A549 (cell line): ENCODE data around the gene ABCG4. TPM values are rescaled to one million over a fixed set of nuclear protein-coding genes. Genes with fewer than 3 reads are reported as not detected.

ENCODE experiments used
- ATAC-seq, 2 experiments: fragments of 200-7000 bp in 1 of 2; fragments of >200 bp in 1 of 2; cut with Nextera tagmentation in 1 of 2; cut with Tn5 transposase in 1 of 2; 3 replicates each; pipeline versions ENCODE4 v1.8.0 to v1.9.1; 2018 to 2020; ENCODE audit warnings: mild to moderate bottlenecking in 1 of 2, moderate library complexity in 1 of 2
- CTCF ChIA-PET: fragments of 300-600 bp; sonication (Branson Sonifier 250); formaldehyde crosslinking; extraction: SDS; loops from one replicate; lab custom pipeline; 2021; ENCODE audit warnings: antibody characterized with exemption, inconsistent platforms; lab: Yijun Ruan, JAX
- POLR2A ChIA-PET: fragments of 350-600 bp; formaldehyde crosslinking; extraction: SDS; loops from one replicate; lab custom pipeline; 2021; ENCODE audit warnings: antibody characterized with exemption, inconsistent platforms; lab: Yijun Ruan, JAX
- DNase-seq, 2 experiments: peaks; one replicate each; pipeline versions ENCODE4 v3.0.0 to v3.0.0-alpha.2; 2011 to 2016; ENCODE audit warnings: low read depth in 1 of 2, low spot score in 1 of 2
- FAIRE-seq: peaks from 2 replicates; lab custom pipeline; 2011; peaks lifted over from hg19 to GRCh38; lab: Jason Lieb, UNC
- H3K27ac ChIP-seq, 2 experiments: fragments of >200 bp; sonication (Bioruptor Twin); formaldehyde crosslinking; 3 replicates each; pipeline ENCODE4 v1.5.1; 2016 to 2017
- H3K4me1 ChIP-seq: fragments of >200 bp; sonication (Bioruptor Twin); formaldehyde crosslinking; 3 replicates; pipeline ENCODE4 v1.6.1; 2016
- H3K4me2 ChIP-seq: fragments of >200 bp; sonication (Bioruptor Twin); formaldehyde crosslinking; 3 replicates; pipeline ENCODE4 v1.6.1; 2016
- H3K4me3 ChIP-seq: fragments of >200 bp; sonication (Bioruptor Twin); formaldehyde crosslinking; 3 replicates; pipeline ENCODE4 v1.5.1; 2016
- H3K9me3 ChIP-seq: fragments of >200 bp; sonication (Bioruptor Twin); formaldehyde crosslinking; 3 replicates; pipeline ENCODE4 v1.6.1; 2016
- BHLHE40 ChIP-seq: IDR thresholded peaks from 2 replicates; pipeline ENCODE4 v1.6.1; 2012; ENCODE audit warnings: low read depth, low read length, inconsistent platforms
- CBX2 ChIP-seq: fragments of 200-600 bp; sonication (generic); IDR thresholded peaks from 2 replicates; pipeline ENCODE4 v1.6.1; 2016; ENCODE audit warnings: low read depth, mild to moderate bottlenecking, borderline replicate concordance
- CHD4 ChIP-seq: fragments of 200-600 bp; sonication (generic); IDR thresholded peaks from 2 replicates; pipeline ENCODE4 v1.6.1; 2016; ENCODE audit warnings: antibody characterized with exemption, mild to moderate bottlenecking, borderline replicate concordance
- EHMT2 ChIP-seq: fragments of 200-600 bp; sonication (generic); IDR thresholded peaks from 2 replicates; pipeline ENCODE4 v1.6.1; 2016; ENCODE audit warnings: antibody characterized with exemption, low read depth, mild to moderate bottlenecking, moderate library complexity
- EP300 ChIP-seq, 2 experiments: fragments of >200 bp; sonication (Bioruptor Twin); formaldehyde crosslinking; IDR thresholded peaks; 2 replicates in 1 of 2; 3 replicates in 1 of 2; pipeline ENCODE4 v1.6.1; 2016 to 2017
- ESRRA ChIP-seq: fragments of 150-350 bp; IDR thresholded peaks from 2 replicates; pipeline ENCODE4 v1.6.1; 2014; ENCODE audit warnings: mild to moderate bottlenecking, low read length, borderline replicate concordance
- FOSB ChIP-seq: fragments of 250-450 bp; sonication (Bioruptor Pico); IDR thresholded peaks from 2 replicates; pipeline ENCODE4 v1.5.0; 2020; ENCODE audit warnings: mild to moderate bottlenecking, moderate library complexity
- FOXS1 ChIP-seq: fragments of 250-450 bp; sonication (Bioruptor Pico); IDR thresholded peaks from 2 replicates; pipeline ENCODE4 v1.5.0; 2020; ENCODE audit warnings: mild to moderate bottlenecking, moderate library complexity
- JUNB ChIP-seq: fragments of >200 bp; sonication (Bioruptor Twin); formaldehyde crosslinking; IDR thresholded peaks from 2 replicates; pipeline ENCODE4 v1.6.1; 2016
- MAFK ChIP-seq: fragments of 450-650 bp; IDR thresholded peaks from 2 replicates; pipeline ENCODE4 v1.6.1; 2014; ENCODE audit not compliant: partially characterized antibody
- NR3C1 ChIP-seq: fragments of >200 bp; sonication (Bioruptor Twin); formaldehyde crosslinking; IDR thresholded peaks from 3 replicates; pipeline ENCODE4 v1.6.1; 2017
- POLR2A ChIP-seq: IDR thresholded peaks from 2 replicates; pipeline ENCODE4 v1.6.1; 2012; ENCODE audit warnings: mild to moderate bottlenecking, low read length
- POLR2AphosphoS2 ChIP-seq: conservative IDR thresholded peaks from 2 replicates; pipeline ENCODE4 v1.6.1; 2012; ENCODE audit warnings: low read length, improper control_type of control experiment, inconsistent platforms
- RARB ChIP-seq: fragments of 250-450 bp; sonication (Bioruptor Pico); IDR thresholded peaks from 2 replicates; pipeline ENCODE4 v1.8.0; 2021; ENCODE audit warnings: mild to moderate bottlenecking, moderate library complexity
- RCOR1 ChIP-seq: fragments of 150-350 bp; IDR thresholded peaks from 2 replicates; pipeline ENCODE4 v1.6.1; 2014; ENCODE audit warnings: antibody characterized with exemption, low read length, low read depth
- RNF2 ChIP-seq: fragments of 200-600 bp; sonication (generic); IDR thresholded peaks from 2 replicates; pipeline ENCODE4 v1.6.1; 2016; ENCODE audit warnings: low read depth, mild to moderate bottlenecking, antibody characterized with exemption, moderate library complexity, borderline replicate concordance
- SMC3 ChIP-seq: fragments of >200 bp; sonication (Bioruptor Twin); formaldehyde crosslinking; IDR thresholded peaks from 3 replicates; pipeline ENCODE4 v1.6.1; 2018; ENCODE audit warnings: inconsistent platforms
- TP53 ChIP-seq: fragments of 250-450 bp; sonication (Bioruptor Pico); IDR thresholded peaks from 2 replicates; pipeline ENCODE4 v1.5.0; 2021; ENCODE audit warnings: mild to moderate bottlenecking, moderate library complexity
- ZSCAN20 ChIP-seq: fragments of 250-450 bp; sonication (Bioruptor Pico); IDR thresholded peaks from 2 replicates; pipeline ENCODE4 v1.8.0; 2022; ENCODE audit warnings: mild to moderate bottlenecking, moderate library complexity
- WGBS: methylation state at CpG from one replicate; pipeline ENCODE4 v1.1.6; 2017; ENCODE audit errors: missing lambda C conversion rate; 5-methylcytosine and 5-hydroxymethylcytosine counted together
- polyA plus RNA-seq, 4 experiments: library from polyadenylated mRNA; depleted of rRNA in 3 of 4; stranded (reverse); fragments of >200 nt; fragmentation: RNase III in 1 of 4; extraction: RNeasy Plus Mini Kit Qiagen cat#74134 plus additional on column Dnase treatment in 1 of 4; gene quantifications; 2 replicates in 3 of 4; 3 replicates in 1 of 4; pipeline ENCODE4 v1.2.3, GENCODE V29; 2011 to 2017
- TF ChIP-seq, protein P1 (sequence below): IDR thresholded peaks from 2 replicates; pipeline ENCODE4 v1.6.1; 2012
- TF ChIP-seq, protein P2 (sequence below): fragments of >200 bp; sonication (Bioruptor Twin); formaldehyde crosslinking; IDR thresholded peaks from 3 replicates; pipeline ENCODE4 v1.5.1; 2016
- TF ChIP-seq, protein P3 (sequence below): fragments of 200-600 bp; sonication (generic); IDR thresholded peaks from 2 replicates; pipeline ENCODE4 v1.6.1; 2016; ENCODE audit warnings: antibody characterized with exemption, mild to moderate bottlenecking, moderate library complexity
- TF ChIP-seq, protein P4 (sequence below): fragments of >200 bp; sonication (Bioruptor Twin); formaldehyde crosslinking; IDR thresholded peaks from 3 replicates; pipeline ENCODE4 v1.6.1; 2016

Gene ABCG4
- polyA plus RNA-seq, 2 of the 4 experiments (the other 2 are of a cell fraction): 0.10 to 0.44 TPM

DNA sequence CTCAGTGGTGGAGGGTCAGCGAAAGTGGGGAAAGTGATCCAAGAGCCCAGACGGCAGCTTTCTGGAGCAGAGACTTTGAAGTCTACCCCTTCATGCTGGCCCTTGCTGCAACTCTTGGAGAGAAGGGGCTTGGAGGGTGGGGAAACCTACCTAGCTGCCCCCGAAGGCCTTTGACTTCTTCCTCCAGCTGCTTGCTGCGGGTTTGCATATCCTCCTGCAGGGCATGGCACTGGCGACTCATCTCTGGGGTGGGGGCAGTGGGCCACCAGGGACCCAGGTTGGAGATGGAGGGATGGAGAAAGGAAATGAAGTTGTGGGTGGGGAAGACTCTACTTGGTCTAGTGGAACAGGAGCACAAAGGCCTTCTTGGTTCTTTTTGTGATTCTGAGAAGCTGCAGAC is 44.1 kb downstream of the ABCG4 start:
- DNase-seq (no peak), ATAC-seq (no peak), FAIRE-seq (no peak)
- ChIA-PET CTCF (interaction anchor here (2.1 to 2.6 kb wide), 3 partner anchors 24 to 48 kb away, joined by 5 to 10 read pairs (median 6); partner anchors contain the start of gene NLRX1), POLR2A (no interaction called here)
- Histone ChIP-seq H3K9me3 (no peaks in the 10 kb centered on the region), H3K4me1 (no peaks in the 10 kb centered on the region; the same call in 2 of the 3 replicates), H3K4me3 (no peak overlapping the region), H3K4me2 (no peak overlapping the region), H3K27ac (no peak overlapping the region)
- TF ChIP-seq, protein P1, sequence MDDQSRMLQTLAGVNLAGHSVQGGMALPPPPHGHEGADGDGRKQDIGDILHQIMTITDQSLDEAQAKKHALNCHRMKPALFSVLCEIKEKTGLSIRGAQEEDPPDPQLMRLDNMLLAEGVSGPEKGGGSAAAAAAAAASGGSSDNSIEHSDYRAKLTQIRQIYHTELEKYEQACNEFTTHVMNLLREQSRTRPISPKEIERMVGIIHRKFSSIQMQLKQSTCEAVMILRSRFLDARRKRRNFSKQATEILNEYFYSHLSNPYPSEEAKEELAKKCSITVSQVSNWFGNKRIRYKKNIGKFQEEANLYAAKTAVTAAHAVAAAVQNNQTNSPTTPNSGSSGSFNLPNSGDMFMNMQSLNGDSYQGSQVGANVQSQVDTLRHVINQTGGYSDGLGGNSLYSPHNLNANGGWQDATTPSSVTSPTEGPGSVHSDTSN: no peak
- no peak for TF ChIP-seq RCOR1
- TF ChIP-seq JUNB: no peak
- TF ChIP-seq POLR2A: no peak
- no peak for TF ChIP-seq TP53 (CRISPR knock-in tag)
- no peak for TF ChIP-seq MAFK
- no peak for TF ChIP-seq BHLHE40
- TF ChIP-seq, protein P2, sequence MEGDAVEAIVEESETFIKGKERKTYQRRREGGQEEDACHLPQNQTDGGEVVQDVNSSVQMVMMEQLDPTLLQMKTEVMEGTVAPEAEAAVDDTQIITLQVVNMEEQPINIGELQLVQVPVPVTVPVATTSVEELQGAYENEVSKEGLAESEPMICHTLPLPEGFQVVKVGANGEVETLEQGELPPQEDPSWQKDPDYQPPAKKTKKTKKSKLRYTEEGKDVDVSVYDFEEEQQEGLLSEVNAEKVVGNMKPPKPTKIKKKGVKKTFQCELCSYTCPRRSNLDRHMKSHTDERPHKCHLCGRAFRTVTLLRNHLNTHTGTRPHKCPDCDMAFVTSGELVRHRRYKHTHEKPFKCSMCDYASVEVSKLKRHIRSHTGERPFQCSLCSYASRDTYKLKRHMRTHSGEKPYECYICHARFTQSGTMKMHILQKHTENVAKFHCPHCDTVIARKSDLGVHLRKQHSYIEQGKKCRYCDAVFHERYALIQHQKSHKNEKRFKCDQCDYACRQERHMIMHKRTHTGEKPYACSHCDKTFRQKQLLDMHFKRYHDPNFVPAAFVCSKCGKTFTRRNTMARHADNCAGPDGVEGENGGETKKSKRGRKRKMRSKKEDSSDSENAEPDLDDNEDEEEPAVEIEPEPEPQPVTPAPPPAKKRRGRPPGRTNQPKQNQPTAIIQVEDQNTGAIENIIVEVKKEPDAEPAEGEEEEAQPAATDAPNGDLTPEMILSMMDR: no peak
- TF ChIP-seq CBX2: no peak
- TF ChIP-seq NR3C1: no peak
- no peak for TF ChIP-seq CHD4
- no peak for TF ChIP-seq FOSB (CRISPR knock-in tag)
- TF ChIP-seq EP300 (IDR thresholded peaks at IDR 0.05): no peak
- TF ChIP-seq SMC3: no peak
- no peak for TF ChIP-seq EHMT2
- TF ChIP-seq, protein P3, sequence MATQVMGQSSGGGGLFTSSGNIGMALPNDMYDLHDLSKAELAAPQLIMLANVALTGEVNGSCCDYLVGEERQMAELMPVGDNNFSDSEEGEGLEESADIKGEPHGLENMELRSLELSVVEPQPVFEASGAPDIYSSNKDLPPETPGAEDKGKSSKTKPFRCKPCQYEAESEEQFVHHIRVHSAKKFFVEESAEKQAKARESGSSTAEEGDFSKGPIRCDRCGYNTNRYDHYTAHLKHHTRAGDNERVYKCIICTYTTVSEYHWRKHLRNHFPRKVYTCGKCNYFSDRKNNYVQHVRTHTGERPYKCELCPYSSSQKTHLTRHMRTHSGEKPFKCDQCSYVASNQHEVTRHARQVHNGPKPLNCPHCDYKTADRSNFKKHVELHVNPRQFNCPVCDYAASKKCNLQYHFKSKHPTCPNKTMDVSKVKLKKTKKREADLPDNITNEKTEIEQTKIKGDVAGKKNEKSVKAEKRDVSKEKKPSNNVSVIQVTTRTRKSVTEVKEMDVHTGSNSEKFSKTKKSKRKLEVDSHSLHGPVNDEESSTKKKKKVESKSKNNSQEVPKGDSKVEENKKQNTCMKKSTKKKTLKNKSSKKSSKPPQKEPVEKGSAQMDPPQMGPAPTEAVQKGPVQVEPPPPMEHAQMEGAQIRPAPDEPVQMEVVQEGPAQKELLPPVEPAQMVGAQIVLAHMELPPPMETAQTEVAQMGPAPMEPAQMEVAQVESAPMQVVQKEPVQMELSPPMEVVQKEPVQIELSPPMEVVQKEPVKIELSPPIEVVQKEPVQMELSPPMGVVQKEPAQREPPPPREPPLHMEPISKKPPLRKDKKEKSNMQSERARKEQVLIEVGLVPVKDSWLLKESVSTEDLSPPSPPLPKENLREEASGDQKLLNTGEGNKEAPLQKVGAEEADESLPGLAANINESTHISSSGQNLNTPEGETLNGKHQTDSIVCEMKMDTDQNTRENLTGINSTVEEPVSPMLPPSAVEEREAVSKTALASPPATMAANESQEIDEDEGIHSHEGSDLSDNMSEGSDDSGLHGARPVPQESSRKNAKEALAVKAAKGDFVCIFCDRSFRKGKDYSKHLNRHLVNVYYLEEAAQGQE: no peak
- TF ChIP-seq ZSCAN20: no peak
- WGBS: 87% methylated on average over 5 of the region's 5 CpGs

DNA sequence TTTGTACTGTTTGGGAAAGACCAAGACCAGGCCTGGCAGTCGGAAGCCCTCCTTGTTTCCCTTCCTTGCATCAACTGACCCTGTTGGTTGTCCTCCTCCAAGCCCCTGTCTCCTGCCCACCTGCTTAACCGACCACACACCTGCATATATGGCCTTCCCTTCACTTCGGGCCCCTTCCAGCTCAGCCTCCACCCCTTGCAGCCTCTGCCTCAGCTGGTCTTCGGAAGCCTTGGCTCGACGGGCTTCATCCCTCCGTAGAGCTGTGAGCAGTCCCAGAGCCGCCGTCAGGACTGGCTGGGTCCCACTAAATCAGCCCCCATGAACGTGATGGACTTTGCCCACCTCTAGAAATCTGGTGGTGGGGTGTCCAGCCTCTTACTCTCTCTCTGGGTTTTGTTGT is 44.8 kb downstream of the ABCG4 start:
- no peak for DNase-seq
- Histone ChIP-seq H3K4me3 (no peak overlapping the region), H3K4me1 (no peaks in the 10 kb centered on the region; the same call in 2 of the 3 replicates), H3K27ac (no peak overlapping the region), H3K9me3 (no peaks in the 10 kb centered on the region), H3K4me2 (no peak overlapping the region)
- POLR2A ChIA-PET: no interaction called here
- CTCF ChIA-PET: interaction anchor here (2.1 to 2.6 kb wide), 2 partner anchors 24 to 49 kb away, joined by 6 to 10 read pairs; partner anchors contain the start of gene NLRX1
- 84% methylated on average over 10 of the region's 10 CpGs for WGBS
- no peak for FAIRE-seq
- ATAC-seq: no peak
- no peak for TF ChIP-seq RNF2
- no peak for TF ChIP-seq RARB (CRISPR knock-in tag)
- no peak for TF ChIP-seq ESRRA
- TF ChIP-seq, protein P4, sequence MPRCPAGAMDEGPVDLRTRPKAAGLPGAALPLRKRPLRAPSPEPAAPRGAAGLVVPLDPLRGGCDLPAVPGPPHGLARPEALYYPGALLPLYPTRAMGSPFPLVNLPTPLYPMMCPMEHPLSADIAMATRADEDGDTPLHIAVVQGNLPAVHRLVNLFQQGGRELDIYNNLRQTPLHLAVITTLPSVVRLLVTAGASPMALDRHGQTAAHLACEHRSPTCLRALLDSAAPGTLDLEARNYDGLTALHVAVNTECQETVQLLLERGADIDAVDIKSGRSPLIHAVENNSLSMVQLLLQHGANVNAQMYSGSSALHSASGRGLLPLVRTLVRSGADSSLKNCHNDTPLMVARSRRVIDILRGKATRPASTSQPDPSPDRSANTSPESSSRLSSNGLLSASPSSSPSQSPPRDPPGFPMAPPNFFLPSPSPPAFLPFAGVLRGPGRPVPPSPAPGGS: no peak
- TF ChIP-seq POLR2AphosphoS2: no peak
- TF ChIP-seq CBX2: no peak
- TF ChIP-seq TP53 (CRISPR knock-in tag): no peak
- no peak for TF ChIP-seq FOXS1 (CRISPR knock-in tag)
